ENCODE data around the gene DHRS7B.

Gene DHRS7B

GRCh38 chr17:21149621-21150020 is 22.9 kb downstream of the DHRS7B start:
- in situ Hi-C loops (cut with HindIII; ENCODE audit: low sequenced_read_pairs), result no loop called here

- in situ Hi-C loops (cut with HindIII; ENCODE audit: low sequenced_read_pairs), result no loop called here
Observed at GRCh38 chr17:21152731-21153130, 26.0 kb downstream of the DHRS7B start.

- in situ Hi-C loops (cut with HindIII; ENCODE audit: low sequenced_read_pairs), result no loop called here
Observed at GRCh38 chr17:21157586-21158370, 31.0 kb downstream of the DHRS7B start.

GRCh38 chr17:21160401-21160800 is 33.6 kb downstream of the DHRS7B start:
- in situ Hi-C loops (cut with HindIII; ENCODE audit: low sequenced_read_pairs), result no loop called here

GRCh38 chr17:21161498-21162393 is 35.0 kb downstream of the DHRS7B start:
- in situ Hi-C loops (cut with HindIII; ENCODE audit: low sequenced_read_pairs), result no loop called here

GRCh38 chr17:21162394-21162775 is 35.6 kb downstream of the DHRS7B start:
- in situ Hi-C loops (cut with HindIII; ENCODE audit: low sequenced_read_pairs), result no loop called here

- in situ Hi-C loops (cut with HindIII; ENCODE audit: low sequenced_read_pairs), result no loop called here
Observed at GRCh38 chr17:21163101-21163500, 36.3 kb downstream of the DHRS7B start.

GRCh38 chr17:21164216-21164615 is 37.5 kb downstream of the DHRS7B start:
- in situ Hi-C loops (cut with HindIII; ENCODE audit: low sequenced_read_pairs), result no loop called here

- in situ Hi-C loops (cut with HindIII; ENCODE audit: low sequenced_read_pairs), result no loop called here
Observed at GRCh38 chr17:21164620-21165019, 37.9 kb downstream of the DHRS7B start.

- in situ Hi-C loops (cut with HindIII; ENCODE audit: low sequenced_read_pairs), result no loop called here
Observed at GRCh38 chr17:21165922-21166594, 39.3 kb downstream of the DHRS7B start.

- in situ Hi-C loops (cut with HindIII; ENCODE audit: low sequenced_read_pairs), result no loop called here
Observed at GRCh38 chr17:21166595-21167210, 39.9 kb downstream of the DHRS7B start.

- in situ Hi-C loops (cut with HindIII; ENCODE audit: low sequenced_read_pairs), result no loop called here
Observed at GRCh38 chr17:21167303-21167702, 40.5 kb downstream of the DHRS7B start.

- in situ Hi-C loops (cut with HindIII; ENCODE audit: low sequenced_read_pairs), result no loop called here
Observed at GRCh38 chr17:21168555-21168865, 41.7 kb downstream of the DHRS7B start.

- in situ Hi-C loops (cut with HindIII; ENCODE audit: low sequenced_read_pairs), result no loop called here
Observed at GRCh38 chr17:21169496-21169895, 42.7 kb downstream of the DHRS7B start.

- in situ Hi-C loops (cut with HindIII; ENCODE audit: low sequenced_read_pairs), result no loop called here
Observed at GRCh38 chr17:21170809-21171208, 44.0 kb downstream of the DHRS7B start.

- in situ Hi-C loops (cut with HindIII; ENCODE audit: low sequenced_read_pairs), result no loop called here
Observed at GRCh38 chr17:21171309-21171922, 44.7 kb downstream of the DHRS7B start.

GRCh38 chr17:21171970-21172510 is 45.3 kb downstream of the DHRS7B start:
- in situ Hi-C loops (cut with HindIII; ENCODE audit: low sequenced_read_pairs), result no loop called here

- in situ Hi-C loops (cut with HindIII; ENCODE audit: low sequenced_read_pairs), result no loop called here
Observed at GRCh38 chr17:21172846-21173245, 46.1 kb downstream of the DHRS7B start.

- in situ Hi-C loops (cut with HindIII; ENCODE audit: low sequenced_read_pairs), result no loop called here
Observed at GRCh38 chr17:21173543-21173942, 46.8 kb downstream of the DHRS7B start.

GRCh38 chr17:21174186-21174585 is 47.4 kb downstream of the DHRS7B start:
- in situ Hi-C loops (cut with HindIII; ENCODE audit: low sequenced_read_pairs), result no loop called here

Measured in DLD1 (cell line).